SK-N-SH treated with all-trans-retinoic acid at 6 μM for 48 hours (cell line): ENCODE results near the gene SSTR5.

Experiments
- ARNTL ChIP-seq: fragments of 450-650 bp; formaldehyde crosslinking; IDR thresholded peaks from 2 replicates; pipeline ENCODE4 v1.5.0; 2020; ENCODE audit warnings: low read depth, mild to moderate bottlenecking, moderate library complexity, borderline replicate concordance
- BACH2 ChIP-seq: fragments of 250-450 bp; sonication (Bioruptor Pico); IDR thresholded peaks from 2 replicates; pipeline ENCODE4 v1.9.0; 2021; ENCODE audit warnings: mild to moderate bottlenecking, borderline replicate concordance
- ESRRG ChIP-seq: fragments of 250-450 bp; sonication (Bioruptor Pico); IDR thresholded peaks from 2 replicates; pipeline ENCODE4 v1.6.1; 2021; ENCODE audit warnings: mild to moderate bottlenecking
- ISL1 ChIP-seq: fragments of 250-450 bp; sonication (Bioruptor Pico); IDR thresholded peaks from 2 replicates; pipeline ENCODE4 v2.1.2; 2022; ENCODE audit warnings: mild to moderate bottlenecking, moderate library complexity
- PATZ1 ChIP-seq: fragments of 250-450 bp; sonication (Bioruptor Pico); IDR thresholded peaks from 2 replicates; pipeline ENCODE4 v1.8.0; 2020; ENCODE audit warnings: mild to moderate bottlenecking, moderate library complexity, borderline replicate concordance
- PPARA ChIP-seq: fragments of 250-450 bp; sonication (Bioruptor Pico); IDR thresholded peaks from 2 replicates; pipeline ENCODE4 v1.5.0; 2020; ENCODE audit warnings: mild to moderate bottlenecking, borderline replicate concordance
- SNAI2 ChIP-seq: fragments of 250-450 bp; sonication (Bioruptor Pico); IDR thresholded peaks from 2 replicates; pipeline ENCODE4 v1.5.0; 2020; ENCODE audit warnings: mild to moderate bottlenecking, moderate library complexity
- TCF4 ChIP-seq: fragments of 250-450 bp; sonication (Bioruptor Pico); IDR thresholded peaks from 2 replicates; pipeline ENCODE4 v1.8.0; 2021; ENCODE audit warnings: mild to moderate bottlenecking, moderate library complexity, borderline replicate concordance
- ZC3H10 ChIP-seq: fragments of 250-450 bp; sonication (Bioruptor Pico); IDR thresholded peaks from 2 replicates; pipeline ENCODE4 v1.5.1; 2021; ENCODE audit warnings: mild to moderate bottlenecking, moderate library complexity
- ZFP3 ChIP-seq: fragments of 250-450 bp; sonication (Bioruptor Pico); IDR thresholded peaks from 2 replicates; pipeline ENCODE4 v1.5.0; 2020; ENCODE audit warnings: mild to moderate bottlenecking, moderate library complexity
- ZFP30 ChIP-seq: fragments of 450-650 bp; formaldehyde crosslinking; IDR thresholded peaks from 2 replicates; pipeline ENCODE4 v1.5.0; 2022; ENCODE audit warnings: mild to moderate bottlenecking, moderate library complexity
- ZNF70 ChIP-seq: fragments of 450-650 bp; formaldehyde crosslinking; IDR thresholded peaks from 2 replicates; pipeline ENCODE4 v1.5.0; 2020; ENCODE audit warnings: mild to moderate bottlenecking, moderate library complexity
- ZNF8 ChIP-seq: fragments of 450-650 bp; formaldehyde crosslinking; IDR thresholded peaks from 2 replicates; pipeline ENCODE4 v1.5.0; 2020; ENCODE audit warnings: mild to moderate bottlenecking, moderate library complexity

DNA sequence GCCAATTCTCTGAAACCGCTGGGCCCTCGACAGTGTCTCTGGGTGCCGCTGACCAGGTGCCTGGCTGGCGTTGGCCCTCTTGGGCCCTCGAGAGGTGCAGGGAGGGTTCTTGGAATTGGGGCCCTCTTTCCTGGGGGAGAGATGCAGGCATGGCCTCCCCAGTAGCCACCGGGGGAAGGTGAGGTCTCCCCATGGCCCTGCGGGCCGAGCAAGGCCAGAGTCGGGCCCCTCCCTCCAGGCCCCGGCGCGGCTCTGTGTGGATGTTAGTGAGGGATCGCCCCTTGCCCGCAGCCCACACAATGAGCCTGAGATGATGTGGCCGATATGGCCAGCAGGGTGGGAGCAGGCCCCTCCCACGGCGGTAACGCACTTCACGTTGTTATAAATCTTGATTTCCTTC lies 46.6 kb downstream of the SSTR5 start:
- TF ChIP-seq PPARA (CRISPR knock-in tag) (no peak), ZFP3 (CRISPR knock-in tag) (no peak), ARNTL (no peak), BACH2 (CRISPR knock-in tag) (no peak), ZC3H10 (CRISPR knock-in tag) (no peak), ZNF70 (CRISPR knock-in tag) (no peak), PATZ1 (CRISPR knock-in tag) (no peak), TCF4 (CRISPR knock-in tag) (no peak), ZFP30 (no peak), ZNF8 (CRISPR knock-in tag) (no peak), SNAI2 (CRISPR knock-in tag) (no peak), ESRRG (CRISPR knock-in tag) (no peak), ISL1 (CRISPR knock-in tag) (no peak)
